Measurements from ENCODE around the gene MARCKS. TPM values are rescaled to one million over a fixed set of nuclear protein-coding genes. Genes with fewer than 3 reads are reported as not detected.

Gene MARCKS
- total RNA-seq, 1 donor = 535 TPM

- no peak overlapping the region for H3K27ac ChIP-seq (ENCODE audit: low read depth, low read length)
- no peaks in the 10 kb centered on the region for H3K79me2 ChIP-seq (ENCODE audit: insufficient read depth, low read length)
- H3K4me1 ChIP-seq (ENCODE audit: insufficient read depth, low read length) = peaks cover 5% of the 10 kb centered on the region
- no peaks in the 10 kb centered on the region for H3K9me3 ChIP-seq (ENCODE audit: low read depth, low read length)
- TF ChIP-seq CTCF (IDR thresholded peaks at IDR 0.05; ENCODE audit: extremely low read depth, low read depth, low read length) = no peak
- no peak overlapping the region for H2AFZ ChIP-seq (ENCODE audit: low read length)
- no peak overlapping the region for H3K4me3 ChIP-seq (ENCODE audit: insufficient read depth, low read length)
- no peak overlapping the region for H3K4me2 ChIP-seq (ENCODE audit: insufficient read depth, low read length)
- no peaks in the 10 kb centered on the region for H3K36me3 ChIP-seq (ENCODE audit: insufficient read depth, low read length)
- DNase-seq (ENCODE audit: insufficient read length, low spot score, missing footprints) = no peak
- H3K27me3 ChIP-seq (ENCODE audit: insufficient read depth, low read length) = no peaks in the 10 kb centered on the region
- no peaks in the 10 kb centered on the region for H4K20me1 ChIP-seq (ENCODE audit: insufficient read depth, low read length)
These were observed 37.8 kb upstream of the MARCKS start for GRCh38 chr6:113819169-113819830.

DNA sequence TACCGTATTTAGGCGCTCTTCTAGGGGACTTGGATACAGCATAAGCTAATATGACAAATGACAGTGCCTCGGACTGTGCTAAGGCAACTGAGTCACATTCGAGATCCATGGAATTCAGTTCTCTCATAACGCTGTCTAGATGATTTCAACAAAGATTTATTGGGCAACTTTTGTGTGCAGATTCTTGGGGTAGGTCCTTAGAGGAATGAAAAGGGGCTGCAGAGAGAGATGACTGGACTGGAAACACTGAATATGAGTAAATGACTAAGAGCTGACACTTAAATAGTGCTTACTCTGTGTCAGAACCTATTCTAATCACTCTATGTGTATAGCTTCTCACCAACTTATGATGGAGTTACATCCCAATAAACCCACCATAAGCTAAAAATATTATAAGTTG, 36.4 kb upstream of the MARCKS start:
- TF ChIP-seq CTCF (IDR thresholded peaks at IDR 0.05; ENCODE audit: extremely low read depth, low read depth, low read length) = no peak
- Histone ChIP-seq H3K27ac (ENCODE audit: low read depth, low read length) (no peak overlapping the region), H3K4me2 (ENCODE audit: insufficient read depth, low read length) (no peak overlapping the region), H3K36me3 (ENCODE audit: insufficient read depth, low read length) (no peaks in the 10 kb centered on the region), H2AFZ (ENCODE audit: low read length) (peak overlapping the region; percentile 23), H3K4me3 (ENCODE audit: insufficient read depth, low read length) (no peak overlapping the region), H3K79me2 (ENCODE audit: insufficient read depth, low read length) (no peaks in the 10 kb centered on the region), H3K9me3 (ENCODE audit: low read depth, low read length) (no peaks in the 10 kb centered on the region), H3K27me3 (ENCODE audit: insufficient read depth, low read length) (no peaks in the 10 kb centered on the region), H3K4me1 (ENCODE audit: insufficient read depth, low read length) (peaks cover 13% of the 10 kb centered on the region), H4K20me1 (ENCODE audit: insufficient read depth, low read length) (no peaks in the 10 kb centered on the region)
- no peak for DNase-seq (ENCODE audit: insufficient read length, low spot score, missing footprints)

DNA sequence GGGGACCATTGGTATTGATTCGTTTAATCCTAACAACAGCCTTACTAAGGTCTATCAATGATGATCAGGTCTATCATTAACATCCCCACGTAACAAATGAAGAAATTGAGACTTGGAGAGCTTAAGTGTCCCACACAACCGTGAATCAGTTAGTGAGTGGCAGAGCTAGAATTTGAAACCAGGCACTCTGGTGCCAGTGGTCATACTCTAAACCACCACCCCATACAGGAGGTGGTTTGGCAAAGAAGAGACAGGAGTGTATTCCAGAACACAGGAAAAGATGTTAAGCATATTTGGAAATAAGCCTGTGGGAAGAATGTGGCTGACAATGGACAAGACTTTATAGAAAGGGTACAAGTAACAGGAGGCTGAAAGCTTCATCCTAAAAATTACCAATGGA, 35.7 kb upstream of the MARCKS start:
- TF ChIP-seq CTCF (IDR thresholded peaks at IDR 0.05; ENCODE audit: extremely low read depth, low read depth, low read length) = no peak
- Histone ChIP-seq H3K4me2 (ENCODE audit: insufficient read depth, low read length) (no peak overlapping the region), H4K20me1 (ENCODE audit: insufficient read depth, low read length) (no peaks in the 10 kb centered on the region), H3K4me3 (ENCODE audit: insufficient read depth, low read length) (no peak overlapping the region), H3K4me1 (ENCODE audit: insufficient read depth, low read length) (peaks cover 17% of the 10 kb centered on the region), H3K9me3 (ENCODE audit: low read depth, low read length) (no peaks in the 10 kb centered on the region), H3K27me3 (ENCODE audit: insufficient read depth, low read length) (no peaks in the 10 kb centered on the region), H3K79me2 (ENCODE audit: insufficient read depth, low read length) (no peaks in the 10 kb centered on the region), H3K36me3 (ENCODE audit: insufficient read depth, low read length) (no peaks in the 10 kb centered on the region), H3K27ac (ENCODE audit: low read depth, low read length) (no peak overlapping the region), H2AFZ (ENCODE audit: low read length) (no peak overlapping the region)
- DNase-seq (ENCODE audit: insufficient read length, low spot score, missing footprints) = no peak

- no peak overlapping the region for H3K27ac ChIP-seq (ENCODE audit: low read depth, low read length)
- no peak for DNase-seq (ENCODE audit: insufficient read length, low spot score, missing footprints)
- no peaks in the 10 kb centered on the region for H3K79me2 ChIP-seq (ENCODE audit: insufficient read depth, low read length)
- TF ChIP-seq CTCF (IDR thresholded peaks at IDR 0.05; ENCODE audit: extremely low read depth, low read depth, low read length) = no peak
- no peaks in the 10 kb centered on the region for H3K27me3 ChIP-seq (ENCODE audit: insufficient read depth, low read length)
- no peaks in the 10 kb centered on the region for H3K9me3 ChIP-seq (ENCODE audit: low read depth, low read length)
- H3K4me2 ChIP-seq (ENCODE audit: insufficient read depth, low read length) = peak overlapping the region; percentile 68
- H3K36me3 ChIP-seq (ENCODE audit: insufficient read depth, low read length) = no peaks in the 10 kb centered on the region
- H3K4me1 ChIP-seq (ENCODE audit: insufficient read depth, low read length) = peaks cover 17% of the 10 kb centered on the region
- peak overlapping the region; percentile 68 for H2AFZ ChIP-seq (ENCODE audit: low read length)
- H3K4me3 ChIP-seq (ENCODE audit: insufficient read depth, low read length) = peak overlapping the region; percentile 50
- no peaks in the 10 kb centered on the region for H4K20me1 ChIP-seq (ENCODE audit: insufficient read depth, low read length)
These were observed 33.2 kb upstream of the MARCKS start for GRCh38 chr6:113823916-113824315.

Data from osteoblast (primary cell).